Hypothalamus (tissue), 51 donors: ENCODE data around the gene UBXN4.
"Not testable (repeated sequence)": the region's sequence is repeated elsewhere in the genome, so short reads cannot be mapped to it uniquely, and the experiment has no call there.

Experiments
- DNase-seq, 51 donors: peaks; one replicate each; lab custom pipeline; 2025; lab: John Stamatoyannopoulos, UW

UBXN4 gene, protein sequence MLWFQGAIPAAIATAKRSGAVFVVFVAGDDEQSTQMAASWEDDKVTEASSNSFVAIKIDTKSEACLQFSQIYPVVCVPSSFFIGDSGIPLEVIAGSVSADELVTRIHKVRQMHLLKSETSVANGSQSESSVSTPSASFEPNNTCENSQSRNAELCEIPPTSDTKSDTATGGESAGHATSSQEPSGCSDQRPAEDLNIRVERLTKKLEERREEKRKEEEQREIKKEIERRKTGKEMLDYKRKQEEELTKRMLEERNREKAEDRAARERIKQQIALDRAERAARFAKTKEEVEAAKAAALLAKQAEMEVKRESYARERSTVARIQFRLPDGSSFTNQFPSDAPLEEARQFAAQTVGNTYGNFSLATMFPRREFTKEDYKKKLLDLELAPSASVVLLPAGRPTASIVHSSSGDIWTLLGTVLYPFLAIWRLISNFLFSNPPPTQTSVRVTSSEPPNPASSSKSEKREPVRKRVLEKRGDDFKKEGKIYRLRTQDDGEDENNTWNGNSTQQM

DNA sequence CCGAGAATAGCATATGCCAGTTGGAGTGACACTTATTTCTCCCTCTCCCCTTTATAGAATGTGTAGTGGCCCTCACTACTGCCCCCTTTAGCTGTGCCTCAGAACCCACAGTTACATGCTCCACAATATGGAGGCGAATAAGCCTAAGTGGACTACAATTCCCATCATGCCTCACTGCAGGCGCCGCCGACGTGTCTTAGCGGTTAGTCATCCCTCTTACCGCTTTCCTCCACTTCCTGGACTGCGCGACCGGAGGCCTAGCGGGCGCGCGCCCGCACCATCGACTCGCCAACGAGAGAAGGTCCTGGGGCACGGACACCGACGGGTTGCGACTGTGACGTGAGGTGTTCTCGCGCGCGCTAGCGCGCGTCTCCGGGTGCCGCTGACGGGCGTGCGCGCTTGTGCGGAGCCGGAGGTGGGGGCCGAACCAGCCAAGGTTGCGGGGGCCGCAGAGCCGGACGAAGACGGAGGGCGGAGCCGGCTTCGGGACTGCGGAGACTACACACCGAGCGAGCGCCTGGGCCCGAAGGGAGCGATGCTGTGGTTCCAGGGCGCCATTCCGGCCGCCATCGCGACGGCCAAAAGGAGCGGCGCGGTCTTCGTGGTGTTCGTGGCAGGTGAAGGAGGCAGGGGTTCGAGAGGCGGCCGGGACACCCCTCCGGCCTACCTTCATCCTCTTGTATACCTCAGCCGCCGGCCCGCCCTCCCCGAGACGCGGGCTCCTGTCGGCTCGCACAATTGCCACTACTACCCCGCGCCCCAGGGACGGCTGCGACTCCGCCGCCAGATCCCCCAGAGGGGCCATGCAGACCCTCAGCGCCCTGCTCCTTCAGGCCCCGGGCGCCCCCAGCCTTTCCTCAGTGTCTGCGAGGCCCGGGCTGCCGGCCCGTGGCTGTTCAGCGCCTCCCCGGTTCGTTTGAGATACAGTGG, at the start of gene UBXN4:
Gene UBXN4, plus strand, starts transcription at position 461 of the 930 bp plus-strand sequence. Its CDS starts 75 bp downstream, at position 536.
- peak; percentile 59 to 98 (median 95) for DNase-seq

DNA sequence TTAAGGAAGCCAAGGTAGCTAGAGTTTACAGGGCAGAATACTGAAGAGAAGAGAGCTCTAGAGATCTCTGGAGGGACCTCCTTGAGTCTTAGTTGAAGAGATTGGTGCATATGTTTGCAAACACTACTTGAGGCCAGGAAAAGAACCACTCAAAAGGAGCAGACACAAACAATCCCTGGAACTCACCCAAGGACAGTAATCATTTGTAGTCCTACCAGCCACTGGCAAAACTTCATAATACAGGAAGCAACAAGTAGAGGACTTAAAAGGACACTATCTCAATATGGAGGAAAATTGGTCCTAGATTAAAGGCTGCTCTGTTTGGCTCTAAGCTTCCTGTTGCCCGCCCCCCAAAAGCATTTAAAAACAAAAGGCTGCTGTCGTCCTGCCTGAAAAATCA, 46.9 kb upstream of the UBXN4 start:
- no peak for DNase-seq

DNA sequence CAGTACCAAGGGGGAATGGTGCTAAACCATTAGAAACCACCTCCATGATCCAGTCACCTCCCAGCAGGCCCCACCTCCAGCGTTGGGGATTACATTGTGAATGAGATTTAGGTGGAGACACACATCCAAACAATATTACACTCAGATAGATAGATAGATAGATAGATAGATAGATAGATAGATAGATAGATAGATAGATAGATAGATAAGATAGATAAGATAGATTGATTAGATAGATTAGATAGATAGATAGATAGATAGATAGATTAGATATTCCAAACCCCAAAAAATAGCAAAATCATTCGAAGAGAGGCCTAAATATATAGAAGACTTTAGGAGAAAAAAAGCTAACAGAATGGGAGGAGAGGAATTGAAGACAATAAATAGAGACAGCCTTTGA, 42.8 kb upstream of the UBXN4 start:
- no peak for DNase-seq

DNA sequence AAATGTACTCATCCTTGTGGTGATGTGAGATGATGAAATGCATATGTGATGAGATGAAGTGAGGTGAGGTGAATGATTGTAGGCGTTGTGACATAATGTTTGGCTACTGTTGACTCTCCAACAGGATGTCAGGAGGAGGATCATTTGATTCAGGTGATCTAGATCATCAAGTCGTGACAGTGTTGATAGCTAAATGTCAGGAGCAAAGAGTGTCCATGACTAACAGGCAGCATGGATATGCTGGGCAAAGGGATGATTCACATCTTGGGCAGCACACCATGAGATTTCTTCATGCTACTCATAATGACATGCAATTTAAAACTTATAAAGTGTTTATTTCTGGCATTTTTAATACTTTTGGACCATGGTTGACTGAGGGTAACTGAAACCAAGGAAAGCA, 40.2 kb upstream of the UBXN4 start:
- DNase-seq = no peak

DNA sequence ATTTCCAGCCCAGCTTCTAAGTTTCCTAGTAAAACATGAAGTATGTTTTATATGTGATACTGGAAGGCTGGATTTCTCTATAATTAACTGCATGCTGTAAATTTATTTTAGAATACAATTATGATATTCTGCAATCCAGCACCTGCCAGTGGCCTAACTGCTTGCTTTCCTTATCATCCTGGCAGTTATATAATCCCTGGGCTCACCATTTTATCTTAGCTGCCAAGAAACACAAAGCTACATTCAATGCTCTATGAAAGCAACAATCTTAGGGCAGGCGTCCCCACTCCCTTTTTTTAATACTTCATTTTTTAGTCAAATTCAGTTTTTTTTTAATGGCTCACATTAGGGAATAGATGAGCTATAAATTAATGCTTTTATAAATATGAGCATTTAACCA, 38.4 kb upstream of the UBXN4 start:
- DNase-seq = no peak

DNA sequence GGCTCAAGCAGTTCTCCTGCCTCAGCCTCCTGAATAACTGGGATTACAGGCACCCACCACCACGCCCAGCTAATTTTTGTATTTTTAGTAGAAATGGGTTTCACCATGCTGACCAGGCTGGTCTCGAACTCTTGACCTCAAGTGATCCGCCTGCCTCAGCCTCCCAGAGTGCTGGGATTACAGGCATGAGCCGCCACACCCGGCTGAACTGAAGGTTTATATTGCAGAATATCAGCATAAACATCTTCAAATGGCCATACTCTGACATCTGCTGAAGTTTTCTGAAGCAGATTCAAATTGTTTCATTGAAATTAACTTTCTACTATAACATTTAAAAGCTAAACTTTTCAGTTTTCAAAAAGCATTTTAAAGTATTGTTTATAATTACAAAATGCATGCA, 37.6 kb upstream of the UBXN4 start:
- not testable (repeated sequence) for DNase-seq

DNA sequence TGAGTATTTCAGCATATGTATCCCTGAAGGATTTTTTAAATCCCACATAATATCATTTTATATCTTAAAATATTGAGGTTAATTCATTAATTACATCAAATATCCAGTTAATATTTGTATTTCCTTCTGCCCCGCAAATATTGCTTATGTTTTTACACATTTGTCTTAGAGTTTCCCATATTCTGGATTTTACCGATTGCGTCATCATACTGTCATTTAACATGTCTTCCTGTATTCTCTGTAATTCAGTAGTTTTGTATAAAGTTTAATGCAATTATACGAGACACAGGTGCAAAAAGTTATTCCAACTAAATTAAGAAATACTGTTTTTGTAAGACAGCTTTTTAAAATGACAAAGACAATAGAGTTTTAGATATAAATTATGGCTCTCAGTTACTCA, 33.5 kb upstream of the UBXN4 start:
- no peak for DNase-seq

DNA sequence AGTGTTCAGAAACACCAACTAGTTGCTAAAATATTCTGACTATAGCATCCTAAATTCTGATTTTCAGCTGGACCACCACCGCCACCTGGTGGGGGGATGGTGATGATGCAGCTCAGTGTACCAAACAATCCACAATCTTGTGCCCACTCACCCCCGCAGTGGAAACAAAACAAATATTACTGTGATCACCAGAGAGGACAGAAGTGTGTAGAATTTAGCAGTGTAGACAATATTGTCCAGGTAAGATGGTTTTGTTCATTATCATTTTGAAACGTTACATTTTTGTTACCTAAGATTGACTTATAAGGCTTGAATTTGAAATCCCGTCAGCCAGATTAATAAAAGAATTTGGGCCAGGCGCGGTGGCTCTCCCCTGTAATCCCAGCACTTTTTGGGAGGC, 31.7 kb upstream of the UBXN4 start:
- peak in 43 of 51 donors; percentile 2 to 78 (median 33) for DNase-seq

DNA sequence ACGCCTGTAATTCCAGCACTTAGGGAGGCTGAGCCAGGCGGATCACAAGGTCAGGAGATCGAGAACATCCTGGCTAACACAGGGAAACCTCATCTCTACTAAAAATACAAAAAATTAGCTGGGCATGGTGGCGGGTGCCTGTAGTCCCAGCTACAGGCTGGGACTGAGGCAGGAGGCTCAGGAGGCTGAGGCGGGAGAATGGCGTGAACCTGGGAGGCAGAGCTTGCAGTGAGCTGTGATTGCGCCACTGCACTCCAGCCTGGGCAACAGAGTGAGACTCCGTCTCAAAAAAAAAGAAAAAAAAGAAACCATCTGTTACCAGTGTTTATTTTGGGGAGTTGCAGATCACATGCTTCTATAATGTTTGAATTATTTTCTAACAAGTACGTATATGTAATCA, 26.6 kb upstream of the UBXN4 start:
- not testable (repeated sequence) for DNase-seq

DNA sequence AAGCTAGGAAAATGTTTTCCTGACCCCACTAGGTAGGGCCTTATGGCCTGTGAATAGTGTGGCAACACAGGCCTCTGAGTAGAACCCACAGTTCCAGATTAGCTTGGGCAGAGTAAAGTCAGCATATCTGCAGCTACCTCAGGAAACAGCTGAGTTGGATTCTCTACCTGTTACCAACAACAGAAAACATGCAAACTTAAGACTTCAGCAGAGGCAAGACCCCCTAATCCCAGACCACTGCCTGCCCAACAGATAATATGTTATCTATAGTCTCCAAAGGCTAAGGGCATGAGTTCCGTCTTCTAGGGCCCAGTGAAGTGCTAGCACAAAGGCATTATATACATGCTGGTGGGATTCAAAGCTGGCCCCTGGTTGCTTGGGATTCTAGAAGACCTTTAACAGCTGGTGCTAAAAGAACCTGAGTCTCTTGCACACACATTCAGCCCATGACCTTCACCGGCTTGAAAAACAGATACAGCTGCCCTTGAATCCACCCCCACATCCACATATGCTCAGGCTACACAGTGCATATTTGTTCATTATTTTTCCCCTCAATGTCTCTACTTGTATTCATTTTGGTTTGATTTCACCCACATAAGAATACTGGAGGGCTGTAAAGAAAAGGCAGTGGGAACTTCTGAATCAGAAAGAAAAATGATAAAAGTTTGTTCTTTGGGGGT, 13.5 kb upstream of the UBXN4 start:
- no peak for DNase-seq

DNA sequence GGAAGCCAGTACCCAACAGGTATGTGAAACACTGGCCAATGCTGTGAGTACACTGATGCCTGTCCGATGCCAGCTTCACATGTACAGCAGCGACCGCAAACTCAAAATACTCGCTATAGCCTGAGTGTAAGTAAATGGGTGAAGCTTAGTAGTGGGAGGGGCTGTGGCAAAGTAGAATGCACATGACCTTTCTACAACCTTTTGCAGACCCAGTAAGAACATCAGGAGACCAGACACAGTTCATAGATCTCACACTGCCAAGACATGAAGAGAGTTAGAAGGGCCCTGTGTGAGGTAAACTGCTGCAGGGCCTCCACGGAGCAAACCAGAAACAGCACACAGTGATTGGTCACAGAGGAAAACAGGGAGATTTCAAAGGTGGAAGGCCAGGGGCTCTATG, 9.1 kb upstream of the UBXN4 start:
- no peak for DNase-seq

DNA sequence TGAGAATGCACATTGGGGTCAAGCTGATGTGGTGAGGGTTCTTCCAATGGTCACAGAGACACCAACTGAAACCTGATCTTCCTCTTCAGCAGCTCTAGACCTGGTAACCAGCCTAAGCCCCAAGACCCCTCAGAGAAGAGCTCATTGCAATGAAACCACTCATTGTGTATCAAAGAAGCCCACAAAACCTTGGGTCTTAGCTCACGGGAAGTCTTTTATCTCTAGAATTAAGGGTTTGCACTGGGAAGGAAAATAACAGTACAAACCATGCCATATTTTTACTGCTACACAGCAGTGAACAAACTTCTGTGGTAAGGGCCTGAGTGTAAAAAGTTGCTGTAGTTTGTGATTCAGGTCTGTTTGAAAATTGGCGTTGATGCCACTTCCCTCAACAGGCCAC, 8.6 kb upstream of the UBXN4 start:
- no peak for DNase-seq

DNA sequence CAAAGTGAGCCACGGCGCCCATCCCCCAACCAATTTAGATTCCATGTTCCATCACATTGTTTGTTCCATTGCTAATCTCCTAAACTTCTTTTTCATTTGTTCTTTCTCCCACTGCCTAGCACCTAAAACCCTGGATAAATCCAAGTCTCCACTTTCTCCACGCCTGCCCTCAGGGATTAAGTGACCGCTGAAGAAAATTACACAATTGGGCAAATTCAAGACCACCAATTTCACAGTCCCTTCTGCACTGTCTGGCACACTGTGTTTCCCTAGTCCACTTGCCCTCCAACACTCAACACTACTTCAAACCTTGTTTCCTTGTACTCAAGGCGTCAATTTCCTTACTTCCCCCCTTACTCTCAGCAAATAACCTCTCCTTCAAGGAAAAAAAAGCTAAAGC, 5.1 kb upstream of the UBXN4 start:
- DNase-seq = no peak

DNA sequence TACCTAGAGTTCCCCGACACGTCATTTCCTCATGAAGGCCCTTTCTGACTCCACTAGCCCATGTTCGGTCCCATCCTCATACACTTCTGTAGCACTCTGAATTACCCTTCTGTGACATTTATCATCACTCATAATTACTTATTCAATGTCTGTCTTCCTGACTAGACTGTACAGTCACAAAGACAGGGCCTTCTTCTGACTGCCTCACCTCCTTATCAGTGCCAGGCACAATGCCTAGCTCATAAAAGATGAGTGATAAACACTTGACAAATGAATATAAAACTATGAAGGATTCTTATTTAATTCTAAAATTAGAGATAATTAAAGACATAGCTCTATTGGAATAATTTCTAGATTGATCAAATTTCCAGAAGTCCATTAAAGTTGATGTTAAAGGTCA, 1.4 kb upstream of the UBXN4 start:
- no peak for DNase-seq

DNA sequence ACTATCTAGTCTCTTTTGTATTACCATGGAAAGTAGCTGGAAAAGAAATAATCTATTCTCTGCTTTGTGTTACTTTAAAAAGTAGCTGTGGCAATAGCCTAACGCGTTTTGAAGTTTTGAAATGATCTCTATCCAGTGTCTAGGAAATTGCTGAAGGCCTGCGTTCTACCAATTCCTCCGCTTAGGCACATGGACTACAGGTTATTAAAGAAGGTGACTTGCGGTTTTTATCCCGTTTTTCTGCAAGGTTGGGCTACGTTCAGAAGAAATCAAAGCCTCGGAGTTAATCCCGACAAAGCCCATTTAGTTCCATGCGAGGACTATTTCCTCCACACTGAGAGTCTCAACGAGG, 636 bp upstream of the UBXN4 start:
- DNase-seq = no peak

DNA sequence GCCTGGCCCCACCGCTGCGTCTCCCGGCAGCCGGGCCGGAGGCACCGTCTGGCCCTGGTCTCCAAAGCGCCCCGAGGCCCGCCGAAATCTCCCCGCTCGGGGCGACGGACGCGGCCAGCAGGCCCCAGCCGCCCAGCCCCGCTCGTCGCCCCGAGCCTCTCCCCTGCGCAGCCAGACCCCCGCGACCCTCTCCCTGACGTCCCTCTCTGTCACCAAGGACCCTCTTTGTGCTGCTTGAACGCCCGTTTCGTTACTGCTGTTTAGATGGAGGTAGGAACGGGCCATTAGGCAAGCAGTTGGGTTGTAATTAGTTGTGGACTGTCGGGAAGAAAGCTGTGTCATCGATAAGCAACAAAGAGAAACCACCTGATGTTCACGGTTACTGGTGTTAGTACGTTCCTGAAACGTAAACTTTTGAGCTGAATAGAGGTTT, 686 bp downstream of the UBXN4 start:
- DNase-seq = peak in 24 of 51 donors; percentile 14 to 67 (median 39)

DNA sequence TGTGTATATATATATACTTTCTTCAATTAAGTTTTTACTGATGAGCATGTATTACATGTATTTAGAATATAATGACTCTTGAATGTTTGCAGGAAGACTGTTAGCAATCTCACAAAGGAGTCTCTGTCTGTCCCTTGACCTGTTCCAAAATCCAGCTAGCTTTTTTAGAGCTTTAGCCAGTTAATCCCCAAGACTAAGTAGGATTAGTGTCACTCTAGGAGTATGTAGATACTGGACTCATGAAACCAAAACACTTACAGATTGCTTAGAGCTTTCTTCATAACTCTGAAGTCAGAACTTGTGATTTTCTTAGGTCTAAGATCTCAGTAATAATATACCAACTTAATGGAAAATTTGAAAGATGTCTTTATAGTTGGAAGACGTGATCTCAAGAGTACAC, 2.2 kb downstream of the UBXN4 start:
- DNase-seq = no peak

DNA sequence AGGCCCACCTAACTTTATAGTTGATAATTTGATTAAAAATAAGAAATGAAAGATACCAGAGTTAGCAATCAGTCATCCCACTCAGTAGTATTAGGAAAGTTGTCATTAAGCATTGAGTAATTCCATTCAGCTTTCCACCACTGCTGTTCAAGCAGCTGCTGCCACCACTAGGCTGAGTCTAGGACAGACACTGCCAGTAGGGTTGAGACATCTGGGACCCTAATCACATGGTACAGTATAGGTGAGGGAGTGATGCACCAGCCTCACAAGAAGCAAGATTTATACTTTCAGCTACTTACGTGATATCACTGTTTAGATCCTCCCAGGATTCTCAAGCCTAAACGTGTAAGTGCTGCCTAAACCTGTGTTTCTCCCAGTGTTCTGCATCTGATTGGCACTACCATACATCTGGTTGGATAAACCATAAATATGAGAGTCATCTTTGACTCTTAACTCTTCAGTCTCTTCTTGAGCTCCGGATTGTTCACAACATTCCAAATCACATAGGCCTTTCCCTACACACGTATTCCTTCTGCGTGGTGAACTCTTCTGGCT, 3.2 kb downstream of the UBXN4 start:
- DNase-seq = no peak

DNA sequence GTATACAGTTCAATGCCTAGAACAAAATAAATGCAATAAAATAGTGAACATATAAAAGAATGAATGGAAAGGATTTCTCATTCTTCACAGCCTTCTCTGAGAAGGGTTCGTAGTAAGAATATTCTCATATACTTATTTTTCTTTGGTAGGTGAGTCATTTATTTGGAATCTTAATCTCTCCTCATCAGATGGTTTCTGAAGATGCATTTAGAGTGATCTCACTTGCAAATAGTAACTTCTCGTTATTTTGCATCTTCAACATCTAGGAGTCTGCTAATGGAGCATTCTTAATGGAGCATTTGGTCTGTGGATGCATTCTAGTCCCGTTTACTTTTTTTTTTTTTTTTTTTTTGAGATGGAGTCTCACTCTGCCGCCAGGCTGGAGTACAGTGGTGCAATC, 3.9 kb downstream of the UBXN4 start:
- DNase-seq = no peak

DNA sequence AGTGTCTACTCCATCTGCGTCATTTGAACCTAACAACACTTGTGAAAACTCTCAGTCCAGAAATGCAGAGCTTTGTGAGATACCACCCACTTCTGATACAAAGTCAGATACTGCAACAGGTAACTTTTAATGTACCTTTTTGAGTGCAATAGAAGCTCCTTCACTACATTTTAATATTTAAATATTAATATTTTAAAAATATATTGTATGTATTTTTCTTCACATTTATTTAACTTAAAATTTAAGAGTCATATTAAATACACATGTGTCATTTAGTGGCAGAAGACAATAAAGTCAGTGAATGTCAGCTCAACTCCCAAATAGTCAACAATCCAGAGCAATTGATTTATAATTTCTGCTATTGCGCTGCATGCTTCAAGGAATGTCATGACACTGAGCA, 13.9 kb downstream of the UBXN4 start:
- DNase-seq = no peak

DNA sequence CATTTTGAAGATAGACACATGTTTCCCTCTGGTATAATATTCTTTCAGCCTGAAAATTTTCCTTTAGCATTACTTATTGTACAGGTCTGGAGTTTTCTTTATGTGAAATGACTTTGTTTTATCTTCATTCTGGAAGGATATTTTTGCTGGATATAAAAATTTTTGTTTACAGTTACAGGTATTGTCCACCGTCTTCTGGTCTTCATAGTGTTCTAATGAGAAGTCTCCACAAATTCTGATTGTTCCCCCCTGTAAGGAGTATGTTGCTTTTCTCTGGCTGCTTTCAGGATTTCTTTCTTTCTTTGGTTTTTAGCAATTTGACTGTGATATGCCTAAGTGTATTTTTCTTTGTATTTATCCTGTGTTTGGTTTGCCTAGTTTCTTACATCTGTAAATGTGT, 15.0 kb downstream of the UBXN4 start:
- DNase-seq = no peak
